HepG2 (cell line): ENCODE results near the gene CLDN24. TPM values are rescaled to one million over a fixed set of nuclear protein-coding genes. Genes with fewer than 3 reads are reported as not detected.

Experiments used
- ATAC-seq: fragments of 200-7000 bp; cut with Tn5 transposase; 3 replicates; pipeline ENCODE4 v1.9.1; 2020; ENCODE audit warnings: mild to moderate bottlenecking, moderate library complexity
- BruUV-seq: library from RNA; stranded (reverse); fragments of 400-500 nt; replicated peaks from 2 replicates; lab custom pipeline; 2021; lab: Mats Ljungman, UMichigan
- CTCF ChIA-PET: fragments of 300-600 bp; formaldehyde crosslinking; extraction: SDS; loops from one replicate; lab custom pipeline; 2021; ENCODE audit warnings: low total read pairs, inconsistent platforms, low intra/inter-chr PET ratio; lab: Yijun Ruan, JAX
- POLR2A ChIA-PET: fragments of 350-600 bp; sonication (Branson Sonifier 250); formaldehyde crosslinking; loops from one replicate; lab custom pipeline; 2020; ENCODE audit warnings: antibody characterized with exemption, inconsistent platforms; lab: Yijun Ruan, JAX
- DNase-seq: peaks from one replicate; pipeline ENCODE4 v3.0.0-alpha.2; 2015; ENCODE audit warnings: low spot score
- FAIRE-seq: peaks from 3 replicates; lab custom pipeline; 2011; peaks lifted over from hg19 to GRCh38; lab: Jason Lieb, UNC
- H2AFZ ChIP-seq: one replicate; pipeline ENCODE4 v1.6.1; 2011; ENCODE audit warnings: low read length, inconsistent platforms
- H3K27ac ChIP-seq: fragments of 300-600 bp; 3 replicates; pipeline ENCODE4 v1.8.0; 2011; ENCODE audit warnings: mixed run types, mild to moderate bottlenecking, mixed read lengths, low read length, inconsistent platforms; ENCODE audit not compliant: insufficient read depth; ENCODE audit errors: extremely low read length
- H3K27me3 ChIP-seq, 2 experiments: fragments of 200-600 bp in 1 of 2; 2 replicates in 1 of 2; 3 replicates in 1 of 2; pipeline versions ENCODE4 v1.6.0 to v1.8.0; 2011; ENCODE audit warnings: low read length in 2 of 2, mild to moderate bottlenecking in 2 of 2, moderate library complexity in 2 of 2, inconsistent platforms in 1 of 2; ENCODE audit not compliant: insufficient read depth in 2 of 2, control insufficient read depth in 1 of 2
- H3K36me3 ChIP-seq, 2 experiments: fragments of 200-600 bp in 1 of 2; replicated peaks in 1 of 2; 2 replicates in 1 of 2; 3 replicates in 1 of 2; pipeline versions ENCODE4 v1.5.1 to v1.8.0; 2011; ENCODE audit warnings: low read length in 2 of 2, inconsistent platforms in 1 of 2; ENCODE audit not compliant: insufficient read depth in 2 of 2, control insufficient read depth in 1 of 2
- H3K4me1 ChIP-seq: 2 replicates; pipeline ENCODE4 v1.5.1; 2012; ENCODE audit warnings: low read length, inconsistent platforms; ENCODE audit not compliant: insufficient read depth
- H3K4me2 ChIP-seq: 2 replicates; pipeline ENCODE4 v1.6.0; 2011; ENCODE audit warnings: low read depth, low read length, inconsistent platforms
- H3K4me3 ChIP-seq, 3 experiments: fragments of 200-600 bp in 1 of 3; sonication (generic), shearing (Covaris generic) in 1 of 3; replicated peaks in 1 of 3; 2 replicates each; pipeline ENCODE4 v1.5.1; 2011 to 2016; ENCODE audit warnings: low read length in 3 of 3, inconsistent platforms in 2 of 3, low read depth in 2 of 3, mild to moderate bottlenecking in 2 of 3, control low read depth in 1 of 3, mixed read lengths in 1 of 3; ENCODE audit not compliant: insufficient read depth in 1 of 3
- H3K79me2 ChIP-seq: one replicate; pipeline ENCODE4 v1.6.1; 2011; ENCODE audit warnings: low read length, inconsistent platforms; ENCODE audit not compliant: insufficient read depth
- H3K9ac ChIP-seq: 2 replicates; pipeline ENCODE4 v1.6.0; 2011; ENCODE audit warnings: mild to moderate bottlenecking, low read depth, low read length, inconsistent platforms; ENCODE audit not compliant: insufficient read depth
- H3K9me3 ChIP-seq: 2 replicates; pipeline ENCODE4 v1.5.1; 2012; ENCODE audit warnings: mild to moderate bottlenecking, low read length
- H4K20me1 ChIP-seq: 2 replicates; pipeline ENCODE4 v1.6.0; 2011; ENCODE audit warnings: inconsistent platforms, mild to moderate bottlenecking, low read length, moderate library complexity; ENCODE audit not compliant: insufficient read depth
- CC2D1A ChIP-seq: sonication (generic); formaldehyde crosslinking; IDR thresholded peaks from 2 replicates; pipeline ENCODE4 v1.8.1; 2023; ENCODE audit warnings: mild to moderate bottlenecking, missing genetic modification reagents
- ELF1 ChIP-seq: sonication (generic); formaldehyde crosslinking; IDR thresholded peaks from 2 replicates; pipeline ENCODE4 v1.4.0; 2020; ENCODE audit warnings: missing genetic modification reagents
- JUND ChIP-seq: sonication (generic); formaldehyde crosslinking; IDR thresholded peaks from 2 replicates; pipeline ENCODE4 v1.8.0; 2022; ENCODE audit warnings: mild to moderate bottlenecking, missing genetic modification reagents
- KLF13 ChIP-seq: sonication (generic); formaldehyde crosslinking; IDR thresholded peaks from 2 replicates; pipeline ENCODE4 v1.4.0; 2020; ENCODE audit warnings: mild to moderate bottlenecking, missing genetic modification reagents
- RARG ChIP-seq: sonication (generic); formaldehyde crosslinking; IDR thresholded peaks from 2 replicates; pipeline ENCODE4 v1.4.0; 2020; ENCODE audit warnings: low read depth, mild to moderate bottlenecking, missing genetic modification reagents
- REL ChIP-seq: sonication (generic); formaldehyde crosslinking; conservative IDR thresholded peaks from 2 replicates; pipeline ENCODE4 v1.8.0; 2022; ENCODE audit warnings: mild to moderate bottlenecking, missing genetic modification reagents, moderate library complexity
- SAP130 ChIP-seq: IDR thresholded peaks from 2 replicates; pipeline ENCODE4 v1.6.1; 2016; ENCODE audit warnings: low read depth
- SPEN ChIP-seq: sonication (generic); formaldehyde crosslinking; IDR thresholded peaks from 2 replicates; pipeline ENCODE4 v1.5.1; 2020; ENCODE audit warnings: low read depth, mild to moderate bottlenecking, missing genetic modification reagents
- SSRP1 ChIP-seq: IDR thresholded peaks from 2 replicates; pipeline ENCODE4 v1.6.1; 2016; ENCODE audit warnings: control low read depth
- ZNF136 ChIP-seq: sonication (generic); formaldehyde crosslinking; IDR thresholded peaks from 2 replicates; pipeline ENCODE4 v1.8.1; 2022; ENCODE audit warnings: low read depth, mild to moderate bottlenecking, moderate library complexity, missing genetic modification reagents
- ZNF501 ChIP-seq: sonication (generic); formaldehyde crosslinking; IDR thresholded peaks from 2 replicates; pipeline ENCODE4 v1.5.1; 2020; ENCODE audit warnings: mild to moderate bottlenecking, moderate library complexity, missing genetic modification reagents
- ZNF546 ChIP-seq: sonication (generic); formaldehyde crosslinking; conservative IDR thresholded peaks from 2 replicates; pipeline ENCODE4 v1.8.1; 2023; ENCODE audit warnings: mild to moderate bottlenecking, missing genetic modification reagents
- WGBS: methylation state at CpG from one replicate; pipeline ENCODE4 v1.1.6; 2017; ENCODE audit warnings: low lambda C conversion rate; 5-methylcytosine and 5-hydroxymethylcytosine counted together
- in situ Hi-C: cut with HindIII; loops from 2 replicates; pipeline ENCODE4 v1.10.0; 2017; ENCODE audit warnings: low pct_unique_long_range_greater_than_20kb; ENCODE audit not compliant: extremely low pct_ligation_motif_present
- intact Hi-C: fragments of 100-400 bp; cut with micrococcal nuclease; formaldehyde crosslinking; loops from one replicate; pipeline ENCODE4 v1.10.0; 2022; ENCODE audit not compliant: unreplicated experiment
- polyA plus RNA-seq, 8 experiments: library from polyadenylated mRNA; depleted of rRNA in 3 of 8; stranded (reverse) in 7 of 8; unstranded in 1 of 8; fragments of >200 nt; fragmentation: Illumina TruSeq in 4 of 8; extraction: Trizol in 4 of 8; gene quantifications; 2 replicates each; pipeline versions ENCODE4 v1.2.1 to v1.2.3, GENCODE V29; 2011 to 2016; ENCODE audit warnings: low read depth in 4 of 8, missing spikeins in 1 of 8, mixed read lengths in 1 of 8; ENCODE audit not compliant: insufficient read depth in 1 of 8
- total RNA-seq, 5 experiments: library from RNA; depleted of rRNA; stranded (reverse); fragments of >200 nt; fragmentation: Illumina TruSeq; extraction: Trizol; gene quantifications; 2 replicates each; pipeline ENCODE4 v1.2.3, GENCODE V29; 2016; ENCODE audit warnings: low read depth in 1 of 5
- TF ChIP-seq, protein P1 (sequence below): sonication (generic); formaldehyde crosslinking; IDR thresholded peaks from 2 replicates; pipeline ENCODE4 v1.4.0; 2020; ENCODE audit warnings: missing genetic modification reagents, borderline replicate concordance
- TF ChIP-seq, protein P2 (sequence below): sonication (generic); formaldehyde crosslinking; IDR thresholded peaks from 2 replicates; pipeline ENCODE4 v1.5.1; 2020; ENCODE audit warnings: missing genetic modification reagents, mild to moderate bottlenecking, borderline replicate concordance
- TF ChIP-seq, protein P3 (sequence below): sonication (generic); formaldehyde crosslinking; IDR thresholded peaks from 2 replicates; pipeline ENCODE4 v1.4.0; 2020; ENCODE audit warnings: mild to moderate bottlenecking, missing genetic modification reagents, borderline replicate concordance
- TF ChIP-seq, protein P4 (sequence below): IDR thresholded peaks from 2 replicates; pipeline ENCODE4 v1.6.1; 2018; ENCODE audit warnings: missing genetic modification reagents
- TF ChIP-seq, protein P5 (sequence below): IDR thresholded peaks from 2 replicates; pipeline ENCODE4 v1.6.1; 2012; ENCODE audit warnings: low read depth, low read length, improper control_type of control experiment

Gene CLDN24
- total and polyA plus RNA-seq, 2 of the 13 experiments (the other 11 are each of a cell fraction or from before 2014, with no cell fraction given): not detected

DNA sequence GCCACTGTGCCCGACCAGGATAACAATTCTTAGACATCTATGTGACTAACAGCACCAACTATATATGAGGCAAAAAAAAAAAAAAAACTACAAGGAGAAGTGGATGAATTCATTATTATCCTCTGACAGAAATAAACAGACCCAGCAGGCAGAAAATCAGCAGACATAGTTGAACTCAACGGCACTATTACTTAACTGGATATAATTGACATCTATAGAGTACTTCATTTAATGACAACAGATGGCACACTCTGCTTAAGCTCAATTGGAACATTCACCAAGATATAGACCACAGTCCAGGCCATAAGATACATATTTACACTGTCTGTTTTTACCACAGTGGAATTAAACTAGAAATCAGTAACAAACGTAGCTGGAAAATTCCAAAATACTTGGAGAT is 15.4 kb downstream of the CLDN24 start:
- DNase-seq: no peak
- TF ChIP-seq ZNF501 (CRISPR knock-in tag) (no peak), RARG (CRISPR knock-in tag) (no peak), KLF13 (no peak), ZNF136 (CRISPR knock-in tag) (no peak), JUND (CRISPR knock-in tag) (no peak), SAP130 (CRISPR knock-in tag) (no peak), REL (no peak), SPEN (no peak), CC2D1A (no peak), ELF1 (CRISPR knock-in tag) (no peak), ZNF546 (CRISPR knock-in tag) (no peak), SSRP1 (CRISPR knock-in tag) (no peak)
- TF ChIP-seq, protein P1, sequence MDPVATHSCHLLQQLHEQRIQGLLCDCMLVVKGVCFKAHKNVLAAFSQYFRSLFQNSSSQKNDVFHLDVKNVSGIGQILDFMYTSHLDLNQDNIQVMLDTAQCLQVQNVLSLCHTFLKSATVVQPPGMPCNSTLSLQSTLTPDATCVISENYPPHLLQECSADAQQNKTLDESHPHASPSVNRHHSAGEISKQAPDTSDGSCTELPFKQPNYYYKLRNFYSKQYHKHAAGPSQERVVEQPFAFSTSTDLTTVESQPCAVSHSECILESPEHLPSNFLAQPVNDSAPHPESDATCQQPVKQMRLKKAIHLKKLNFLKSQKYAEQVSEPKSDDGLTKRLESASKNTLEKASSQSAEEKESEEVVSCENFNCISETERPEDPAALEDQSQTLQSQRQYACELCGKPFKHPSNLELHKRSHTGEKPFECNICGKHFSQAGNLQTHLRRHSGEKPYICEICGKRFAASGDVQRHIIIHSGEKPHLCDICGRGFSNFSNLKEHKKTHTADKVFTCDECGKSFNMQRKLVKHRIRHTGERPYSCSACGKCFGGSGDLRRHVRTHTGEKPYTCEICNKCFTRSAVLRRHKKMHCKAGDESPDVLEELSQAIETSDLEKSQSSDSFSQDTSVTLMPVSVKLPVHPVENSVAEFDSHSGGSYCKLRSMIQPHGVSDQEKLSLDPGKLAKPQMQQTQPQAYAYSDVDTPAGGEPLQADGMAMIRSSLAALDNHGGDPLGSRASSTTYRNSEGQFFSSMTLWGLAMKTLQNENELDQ (CRISPR knock-in tag): no peak
- TF ChIP-seq, protein P2, sequence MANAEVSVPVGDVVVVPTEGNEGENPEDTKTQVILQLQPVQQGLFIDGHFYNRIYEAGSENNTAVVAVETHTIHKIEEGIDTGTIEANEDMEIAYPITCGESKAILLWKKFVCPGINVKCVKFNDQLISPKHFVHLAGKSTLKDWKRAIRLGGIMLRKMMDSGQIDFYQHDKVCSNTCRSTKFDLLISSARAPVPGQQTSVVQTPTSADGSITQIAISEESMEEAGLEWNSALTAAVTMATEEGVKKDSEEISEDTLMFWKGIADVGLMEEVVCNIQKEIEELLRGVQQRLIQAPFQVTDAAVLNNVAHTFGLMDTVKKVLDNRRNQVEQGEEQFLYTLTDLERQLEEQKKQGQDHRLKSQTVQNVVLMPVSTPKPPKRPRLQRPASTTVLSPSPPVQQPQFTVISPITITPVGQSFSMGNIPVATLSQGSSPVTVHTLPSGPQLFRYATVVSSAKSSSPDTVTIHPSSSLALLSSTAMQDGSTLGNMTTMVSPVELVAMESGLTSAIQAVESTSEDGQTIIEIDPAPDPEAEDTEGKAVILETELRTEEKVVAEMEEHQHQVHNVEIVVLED (CRISPR knock-in tag): no peak
- TF ChIP-seq, protein P3, sequence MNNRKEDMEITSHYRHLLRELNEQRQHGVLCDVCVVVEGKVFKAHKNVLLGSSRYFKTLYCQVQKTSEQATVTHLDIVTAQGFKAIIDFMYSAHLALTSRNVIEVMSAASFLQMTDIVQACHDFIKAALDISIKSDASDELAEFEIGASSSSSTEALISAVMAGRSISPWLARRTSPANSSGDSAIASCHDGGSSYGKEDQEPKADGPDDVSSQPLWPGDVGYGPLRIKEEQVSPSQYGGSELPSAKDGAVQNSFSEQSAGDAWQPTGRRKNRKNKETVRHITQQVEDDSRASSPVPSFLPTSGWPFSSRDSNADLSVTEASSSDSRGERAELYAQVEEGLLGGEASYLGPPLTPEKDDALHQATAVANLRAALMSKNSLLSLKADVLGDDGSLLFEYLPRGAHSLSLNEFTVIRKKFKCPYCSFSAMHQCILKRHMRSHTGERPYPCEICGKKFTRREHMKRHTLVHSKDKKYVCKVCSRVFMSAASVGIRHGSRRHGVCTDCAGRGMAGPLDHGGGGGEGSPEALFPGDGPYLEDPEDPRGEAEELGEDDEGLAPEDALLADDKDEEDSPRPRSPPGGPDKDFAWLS: no peak
- TF ChIP-seq, protein P4, sequence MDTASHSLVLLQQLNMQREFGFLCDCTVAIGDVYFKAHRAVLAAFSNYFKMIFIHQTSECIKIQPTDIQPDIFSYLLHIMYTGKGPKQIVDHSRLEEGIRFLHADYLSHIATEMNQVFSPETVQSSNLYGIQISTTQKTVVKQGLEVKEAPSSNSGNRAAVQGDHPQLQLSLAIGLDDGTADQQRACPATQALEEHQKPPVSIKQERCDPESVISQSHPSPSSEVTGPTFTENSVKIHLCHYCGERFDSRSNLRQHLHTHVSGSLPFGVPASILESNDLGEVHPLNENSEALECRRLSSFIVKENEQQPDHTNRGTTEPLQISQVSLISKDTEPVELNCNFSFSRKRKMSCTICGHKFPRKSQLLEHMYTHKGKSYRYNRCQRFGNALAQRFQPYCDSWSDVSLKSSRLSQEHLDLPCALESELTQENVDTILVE (CRISPR knock-in tag): no peak
- TF ChIP-seq, protein P5, sequence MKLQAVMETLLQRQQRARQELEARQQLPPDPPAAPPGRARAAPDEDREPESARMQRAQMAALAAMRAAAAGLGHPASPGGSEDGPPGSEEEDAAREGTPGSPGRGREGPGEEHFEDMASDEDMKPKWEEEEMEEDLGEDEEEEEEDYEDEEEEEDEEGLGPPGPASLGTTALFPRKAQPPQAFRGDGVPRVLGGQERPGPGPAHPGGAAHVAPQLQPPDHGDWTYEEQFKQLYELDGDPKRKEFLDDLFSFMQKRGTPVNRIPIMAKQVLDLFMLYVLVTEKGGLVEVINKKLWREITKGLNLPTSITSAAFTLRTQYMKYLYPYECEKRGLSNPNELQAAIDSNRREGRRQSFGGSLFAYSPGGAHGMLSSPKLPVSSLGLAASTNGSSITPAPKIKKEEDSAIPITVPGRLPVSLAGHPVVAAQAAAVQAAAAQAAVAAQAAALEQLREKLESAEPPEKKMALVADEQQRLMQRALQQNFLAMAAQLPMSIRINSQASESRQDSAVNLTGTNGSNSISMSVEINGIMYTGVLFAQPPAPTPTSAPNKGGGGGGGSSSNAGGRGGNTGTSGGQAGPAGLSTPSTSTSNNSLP: no peak
- no peaks in the 10 kb centered on the region for H3K79me2 ChIP-seq
- no peak overlapping the region for H2AFZ ChIP-seq
- no peaks in the 10 kb centered on the region for H3K27me3 ChIP-seq
- H3K4me3 ChIP-seq: no peak overlapping the region
- in situ Hi-C loops (no loop called here), intact Hi-C loops (no loop called here)
- 97% methylated on average over 3 of the region's 3 CpGs for WGBS
- H3K4me2 ChIP-seq: no peak overlapping the region
- POLR2A ChIA-PET: no interaction called here
- ATAC-seq: no peak
- peaks cover 17% of the 10 kb centered on the region for H3K4me1 ChIP-seq
- no peak overlapping the region for H3K27ac ChIP-seq
- no peaks in the 10 kb centered on the region for H3K9me3 ChIP-seq
- no peak overlapping the region for H3K9ac ChIP-seq
- FAIRE-seq: no peak
- no peaks in the 10 kb centered on the region for H4K20me1 ChIP-seq
- peaks cover 1 to 25% of the 10 kb centered on the region in 2 experiments; a peak in 3 of 5 replicates for H3K36me3 ChIP-seq
- BruUV-seq: no TSS peak
- CTCF ChIA-PET: no interaction called here
